Medulla oblongata (tissue), 1 donor: ENCODE results near the gene NAALADL2.

Experiments used
- DNase-seq: peaks from one replicate; pipeline ENCODE4 v3.0.0-alpha.2; 2015; ENCODE audit errors: extremely low spot score

Gene NAALADL2

DNA sequence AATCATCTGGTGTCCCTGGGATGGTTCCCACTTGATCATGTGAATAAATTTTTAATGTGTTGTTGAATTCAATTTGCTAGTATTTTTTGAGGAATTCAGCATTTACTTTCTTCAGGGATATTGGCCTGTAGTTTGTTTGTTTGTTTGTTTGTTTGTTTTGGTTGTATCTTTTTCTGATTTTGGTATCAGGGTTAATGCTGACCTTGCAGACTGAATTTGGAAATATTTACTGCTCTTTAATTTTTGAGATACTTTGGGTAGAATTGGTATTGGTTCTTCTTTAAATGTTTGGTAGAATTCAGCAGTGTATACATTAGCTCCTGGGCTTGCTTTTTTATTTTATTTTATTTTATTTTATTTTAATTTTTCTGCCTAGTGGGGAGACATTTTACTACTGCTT lies 803.7 kb downstream of the NAALADL2 start:
- no peak for DNase-seq

DNA sequence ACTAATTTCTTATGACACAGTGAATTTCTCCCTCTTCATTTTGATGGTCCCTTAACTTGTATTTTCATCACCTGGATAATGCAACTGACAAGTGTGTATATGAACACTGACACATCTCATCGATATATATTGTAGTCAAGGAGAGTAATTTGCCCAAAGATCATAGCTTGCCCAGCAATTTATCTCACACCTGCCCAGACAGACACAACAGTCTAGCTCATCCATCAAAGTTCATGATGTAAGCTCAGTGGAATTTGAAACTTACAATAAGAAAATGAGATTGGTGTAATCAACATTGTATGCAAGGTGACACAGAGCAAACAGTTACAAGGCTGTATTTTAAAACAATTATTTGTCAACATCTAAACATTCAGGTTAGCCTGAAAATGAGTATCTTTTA lies 805.8 kb downstream of the NAALADL2 start:
- no peak for DNase-seq

- no peak for DNase-seq
Measured at GRCh38 chr3:175668300-175668699, 809.2 kb downstream of the NAALADL2 start.

DNA sequence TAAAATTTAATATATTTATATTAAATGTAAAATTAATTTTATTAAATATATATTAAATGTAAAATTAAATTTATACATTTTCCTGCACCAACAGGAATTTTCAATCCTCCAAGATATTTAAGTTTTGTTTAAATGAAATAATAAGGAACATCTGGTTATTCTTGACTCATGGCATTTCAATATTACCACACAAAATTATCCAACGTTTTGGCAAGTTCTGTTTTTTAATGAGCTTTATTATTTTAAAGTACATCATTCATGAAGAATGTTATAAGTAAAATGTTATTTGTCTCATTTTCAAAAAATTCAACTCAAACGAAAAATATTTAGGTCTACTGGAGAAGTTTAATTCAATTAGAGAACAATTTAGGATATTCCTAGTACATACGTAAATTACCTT lies 811.4 kb downstream of the NAALADL2 start:
- DNase-seq = no peak

DNA sequence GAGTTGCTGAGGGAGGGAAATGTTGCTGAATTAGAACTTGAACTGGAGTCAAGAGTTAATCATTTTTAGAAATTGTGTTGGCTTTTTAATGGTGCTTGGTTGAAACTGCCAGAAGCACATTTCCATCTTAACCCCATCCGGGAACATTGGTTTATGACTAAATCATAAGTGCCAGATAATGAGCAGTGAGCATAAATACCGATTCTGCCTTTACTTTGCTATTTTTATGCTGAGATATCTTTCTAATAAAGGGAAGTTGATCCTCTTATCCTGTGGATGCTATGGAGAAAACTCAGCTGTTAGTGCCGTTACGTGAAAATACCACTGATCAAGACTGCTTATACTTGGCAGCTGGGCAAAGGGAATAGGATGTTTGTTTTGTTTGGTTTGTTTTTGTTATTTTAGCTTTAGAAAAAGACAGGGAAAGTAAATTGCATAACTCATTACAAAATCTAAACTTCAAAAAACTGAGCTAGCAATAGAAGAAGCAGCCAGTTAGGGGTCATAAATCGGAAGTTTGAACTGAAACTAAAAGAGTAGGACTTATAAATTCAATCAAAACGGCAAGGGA lies 813.1 kb downstream of the NAALADL2 start:
- peak; percentile 44 for DNase-seq

DNA sequence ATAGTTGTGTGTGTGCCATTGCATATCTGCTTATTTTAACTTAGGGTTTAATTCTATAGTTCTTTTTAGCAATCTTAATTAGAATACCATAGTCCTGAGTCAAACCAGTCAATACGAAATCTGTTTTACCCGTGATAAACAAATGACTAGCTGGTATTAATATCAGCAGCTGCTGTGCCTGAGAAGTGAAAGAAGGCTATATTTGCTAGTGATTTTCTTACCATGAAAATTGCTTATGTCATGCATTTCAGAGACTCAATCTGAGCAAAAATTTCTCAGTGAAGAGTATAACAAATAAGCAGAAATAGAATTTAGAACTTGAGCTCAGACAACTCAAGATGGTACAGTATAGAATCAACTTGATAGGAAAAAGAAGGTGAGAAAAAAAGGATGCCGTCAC lies 820.4 kb downstream of the NAALADL2 start:
- no peak for DNase-seq

DNA sequence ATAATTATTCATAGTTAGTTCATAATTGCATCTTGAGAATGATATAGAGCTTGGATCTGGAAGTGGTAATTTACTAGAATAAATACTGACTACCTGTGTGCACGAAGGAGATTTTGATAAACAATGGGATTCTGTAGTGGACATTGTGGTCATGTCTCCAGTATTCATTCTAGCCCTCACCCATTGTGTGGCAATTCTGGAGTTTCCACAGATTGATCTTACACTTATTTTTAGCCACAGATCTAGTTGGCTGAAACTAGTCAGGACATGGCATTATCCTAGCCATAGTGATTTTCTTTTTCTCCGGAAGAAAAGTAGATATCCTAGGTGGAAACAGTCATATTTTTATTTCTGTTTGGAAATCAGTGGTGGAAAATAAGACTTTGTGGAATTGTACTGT lies 833.1 kb downstream of the NAALADL2 start:
- no peak for DNase-seq

DNA sequence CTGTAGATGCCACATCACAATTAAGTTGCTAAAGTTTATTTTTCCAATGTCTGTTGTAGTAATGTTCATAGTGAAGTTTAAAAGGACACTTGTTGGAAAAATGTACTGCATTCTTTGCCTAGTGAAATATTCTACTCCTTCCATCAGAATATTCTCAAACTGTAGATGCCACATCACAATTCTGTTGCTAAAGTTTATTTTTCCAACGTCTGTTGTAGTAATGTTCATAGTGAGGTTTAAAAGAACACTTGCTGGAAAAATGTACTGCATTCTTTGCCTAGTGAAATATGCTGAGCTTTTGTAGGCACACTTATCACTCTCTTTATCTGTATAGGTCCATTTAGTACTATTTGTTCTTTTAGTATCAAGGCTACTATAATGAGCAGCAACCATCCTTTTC lies 836.1 kb downstream of the NAALADL2 start:
- no peak for DNase-seq

- DNase-seq = no peak
Measured at GRCh38 chr3:175702956-175703355, 843.8 kb downstream of the NAALADL2 start.

- no peak for DNase-seq
Measured at GRCh38 chr3:175704366-175705055, 845.4 kb downstream of the NAALADL2 start.

GRCh38 chr3:175713268-175713667 lies 854.1 kb downstream of the NAALADL2 start:
- DNase-seq = no peak

DNA sequence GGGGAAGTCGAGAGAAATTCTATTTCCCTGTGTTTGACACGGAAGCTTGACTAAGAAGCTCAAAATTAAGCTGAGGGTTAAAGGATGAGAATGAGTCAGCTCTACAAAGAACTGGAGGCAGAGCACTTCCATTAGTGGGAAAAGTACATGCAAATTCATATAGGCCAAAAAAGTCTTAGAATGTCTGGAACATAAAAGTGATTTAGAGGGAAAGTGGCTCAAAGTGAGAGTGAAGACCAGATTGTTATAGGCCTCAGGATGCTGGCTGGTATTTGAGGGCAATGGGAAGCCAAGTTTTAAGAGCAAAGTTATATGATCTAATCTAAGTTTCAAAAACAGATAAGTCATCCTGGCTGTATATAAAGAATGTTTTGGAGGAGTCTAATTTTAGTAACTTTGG lies 857.3 kb downstream of the NAALADL2 start:
- no peak for DNase-seq

DNA sequence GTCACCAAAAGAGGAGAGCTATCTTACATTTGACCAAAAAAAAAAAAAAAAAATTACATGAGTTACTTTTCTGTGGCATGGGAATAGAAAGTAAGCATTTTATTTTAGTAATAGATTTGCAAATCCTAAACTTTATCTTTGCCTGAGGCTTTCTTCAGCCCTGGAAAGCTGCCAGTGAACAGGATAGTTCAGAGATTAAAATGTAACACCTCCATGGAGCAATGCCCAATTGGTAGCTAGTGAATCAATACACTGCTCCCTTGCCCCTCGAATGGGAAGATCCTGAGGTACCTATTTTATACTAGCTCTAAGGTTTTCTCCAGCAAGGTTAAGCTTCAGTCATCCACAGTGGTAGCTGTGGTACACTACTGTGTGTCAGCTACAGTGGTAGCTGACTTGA lies 867.1 kb downstream of the NAALADL2 start:
- no peak for DNase-seq

DNA sequence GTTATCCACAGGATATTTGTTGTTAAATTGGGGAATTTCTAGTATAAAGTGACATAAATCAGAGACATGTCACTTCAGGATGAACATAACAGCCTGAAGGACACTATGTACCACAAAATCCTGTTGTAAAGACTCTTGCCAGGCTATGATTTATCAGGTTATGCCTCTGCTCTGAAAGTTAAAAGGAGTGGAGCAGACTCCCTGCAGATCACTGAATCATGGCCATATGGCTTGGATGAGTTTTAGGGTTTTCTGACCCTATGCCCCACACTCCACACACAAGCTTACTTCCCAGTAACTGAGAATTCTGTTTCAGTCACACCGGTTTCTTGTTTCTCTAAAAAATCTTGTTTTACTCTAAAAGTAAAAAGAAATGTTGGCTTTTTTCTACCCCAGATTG lies 869.4 kb downstream of the NAALADL2 start:
- no peak for DNase-seq

DNA sequence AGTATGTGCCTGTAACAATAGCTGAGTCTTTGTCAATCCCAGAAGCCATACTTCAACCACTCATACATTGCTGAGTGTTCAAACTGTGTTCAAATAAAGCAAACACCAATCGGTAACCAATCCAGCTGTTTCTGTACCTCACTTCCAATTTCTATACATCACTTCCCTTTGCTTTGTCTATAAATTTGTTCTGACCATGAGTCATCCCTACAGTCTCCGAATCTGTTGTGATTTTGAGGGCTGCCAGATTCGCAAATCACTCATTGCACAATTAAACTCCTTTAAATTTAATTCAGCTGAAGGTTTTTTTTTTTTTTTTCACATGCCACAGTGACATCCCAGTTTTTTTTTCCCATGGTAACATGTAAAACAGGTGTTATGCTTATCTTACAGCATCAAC lies 870.3 kb downstream of the NAALADL2 start:
- DNase-seq = no peak

DNA sequence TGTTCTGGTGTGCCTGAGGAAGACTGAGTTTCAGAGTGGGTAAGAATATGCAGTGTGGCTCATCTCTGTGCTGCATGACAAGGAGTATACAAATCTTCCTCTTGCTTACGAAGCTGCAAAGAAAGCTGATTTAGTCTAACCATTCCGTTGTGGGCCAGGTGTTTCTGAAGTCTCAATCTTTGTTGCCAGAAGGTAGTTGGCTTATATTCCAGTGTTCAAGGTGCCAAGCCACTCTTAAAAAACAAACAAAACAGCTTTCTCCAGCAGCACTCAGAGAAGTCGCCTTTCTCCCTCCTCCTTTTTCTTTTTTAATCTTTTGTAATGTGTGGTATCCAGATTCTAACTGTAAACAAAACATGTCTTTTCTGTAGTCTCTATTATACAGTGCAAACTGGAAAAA lies 872.4 kb downstream of the NAALADL2 start:
- no peak for DNase-seq

- no peak for DNase-seq
Measured at GRCh38 chr3:175732017-175732416, 872.9 kb downstream of the NAALADL2 start.

DNA sequence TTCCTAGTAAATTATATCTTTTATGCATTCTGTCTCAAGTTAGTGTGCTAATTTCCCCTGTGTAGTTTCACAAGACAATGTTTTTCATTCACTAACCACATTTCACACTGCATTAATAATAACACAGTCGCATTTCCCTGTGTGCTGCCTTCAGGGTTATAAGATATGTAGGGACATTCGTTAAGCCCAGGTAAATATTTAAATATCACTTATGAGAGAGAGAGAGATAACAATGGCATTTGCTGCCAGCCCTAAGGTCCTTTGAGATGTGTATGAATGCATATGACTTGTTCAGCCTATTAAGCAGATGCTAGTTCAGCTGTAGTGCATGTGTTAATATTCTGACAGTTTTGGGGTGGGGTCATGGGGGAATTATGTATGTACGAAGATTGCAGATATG lies 876.7 kb downstream of the NAALADL2 start:
- DNase-seq = no peak

DNA sequence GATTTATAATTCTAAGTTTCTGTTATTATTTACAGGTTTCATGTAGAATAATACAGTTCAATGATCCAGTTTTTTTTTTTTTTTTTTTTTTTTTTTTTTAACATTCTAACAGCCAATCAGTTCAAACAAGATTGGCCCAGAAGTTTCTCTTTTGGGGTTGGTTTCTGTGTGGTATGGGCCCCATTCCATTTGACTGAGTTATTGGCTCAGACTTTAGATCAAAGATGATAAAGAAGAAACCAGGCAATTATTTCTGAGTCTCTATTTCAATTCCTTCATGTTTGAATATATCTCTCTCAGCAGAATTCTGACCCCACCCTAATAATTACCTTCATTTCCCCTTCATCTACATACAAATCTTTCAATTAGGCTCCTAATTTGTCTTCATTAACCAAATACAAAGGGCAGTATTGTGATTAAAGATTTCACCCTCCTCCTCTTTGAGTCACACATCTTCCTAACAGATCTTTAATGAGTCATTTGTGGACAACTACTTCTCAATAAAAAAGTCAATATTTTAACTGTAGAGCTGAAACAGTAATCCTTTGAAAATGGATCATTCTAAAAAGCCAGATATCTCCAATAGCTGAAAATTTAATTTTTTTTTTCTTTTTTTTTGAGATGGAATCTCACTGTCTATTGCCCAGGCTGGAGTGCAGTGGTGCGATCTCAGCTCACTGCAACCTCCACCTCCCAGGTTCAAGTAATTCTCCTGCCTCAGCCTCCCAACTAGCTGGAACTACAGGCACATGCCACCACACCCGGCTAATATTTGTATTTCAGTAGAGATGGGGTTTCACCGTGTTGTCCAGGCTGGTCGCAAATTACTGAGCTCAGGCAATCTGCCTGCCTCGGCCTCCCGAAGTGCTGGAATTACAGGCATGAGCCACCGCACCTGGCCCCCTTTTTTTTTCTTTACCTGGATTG lies 878.8 kb downstream of the NAALADL2 start:
- no peak for DNase-seq

GRCh38 chr3:175741951-175742350 lies 882.8 kb downstream of the NAALADL2 start:
- DNase-seq = no peak

DNA sequence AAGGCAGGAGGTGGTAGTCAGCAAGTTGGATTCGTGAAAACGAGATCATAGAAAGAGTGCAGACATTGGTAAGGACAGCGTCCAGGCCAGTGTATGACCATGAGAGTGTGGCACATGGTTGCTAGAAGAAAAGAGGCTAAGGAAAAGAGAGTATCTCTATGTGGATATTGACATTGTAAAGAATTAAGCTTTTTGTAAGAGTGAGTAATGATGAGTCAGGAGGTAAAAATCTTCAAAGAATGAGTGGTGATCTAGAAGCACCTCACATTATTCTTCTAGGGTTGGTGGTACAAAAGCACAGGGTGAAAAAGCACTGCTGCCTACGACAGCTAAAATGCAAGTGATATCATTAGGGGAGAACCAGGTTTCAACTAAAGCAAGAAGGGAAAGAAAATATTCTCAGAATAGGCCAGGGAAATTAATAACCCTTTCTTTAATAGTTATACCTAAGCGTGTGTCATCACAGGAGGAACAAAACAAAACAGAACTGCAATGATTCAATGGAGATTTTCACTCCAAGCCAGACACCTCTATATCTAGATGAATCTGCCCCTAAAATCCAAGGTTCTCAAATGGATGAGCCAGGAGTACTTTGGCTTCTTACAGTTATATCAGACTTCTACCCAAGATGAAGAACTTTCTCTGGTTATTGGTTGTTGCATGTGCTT lies 884.7 kb downstream of the NAALADL2 start:
- no peak for DNase-seq

DNA sequence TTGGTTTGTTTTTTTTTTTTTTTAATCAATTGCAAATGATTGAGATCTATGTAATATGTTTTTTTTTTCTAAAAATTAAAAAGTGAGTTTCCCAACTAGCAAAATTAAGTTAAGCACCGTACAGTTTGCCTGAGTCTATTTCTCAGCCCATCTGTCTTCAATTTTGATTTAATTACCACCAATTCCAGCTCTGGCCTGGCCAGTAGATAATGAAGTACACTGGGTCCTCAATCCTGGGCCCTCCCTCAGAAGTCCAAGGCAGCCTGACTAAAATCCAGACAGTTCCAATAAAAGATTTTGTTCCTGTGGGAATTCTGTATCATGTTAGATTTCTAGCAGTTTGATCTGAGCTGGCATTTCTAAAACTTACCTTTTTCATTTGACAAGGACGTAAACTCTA lies 887.2 kb downstream of the NAALADL2 start:
- no peak for DNase-seq
